Trophoblast cell (in vitro differentiated cells and primary cell): Measurements from ENCODE around the gene S100A13.

Source experiments
- DNase-seq, 2 donors: peaks; one replicate each; pipeline ENCODE4 v3.0.0-alpha.2; 2016
- H2AFZ ChIP-seq: 2 replicates; pipeline ENCODE4 v1.6.1; 2013; ENCODE audit warnings: low read length, moderate library complexity, mild to moderate bottlenecking; ENCODE audit not compliant: insufficient read depth, poor library complexity
- H2AK5ac ChIP-seq: 2 replicates; pipeline ENCODE4 v1.6.1; 2013; ENCODE audit warnings: mild to moderate bottlenecking, low read length
- H2BK120ac ChIP-seq: 2 replicates; pipeline ENCODE4 v1.6.1; 2013; ENCODE audit warnings: low read length, mild to moderate bottlenecking, moderate library complexity; ENCODE audit not compliant: insufficient read depth, poor library complexity
- H2BK12ac ChIP-seq: 2 replicates; pipeline ENCODE4 v1.6.1; 2013; ENCODE audit warnings: mild to moderate bottlenecking, low read length, moderate library complexity
- H2BK5ac ChIP-seq: 2 replicates; pipeline ENCODE4 v1.6.1; 2013; ENCODE audit warnings: low read length, low read depth, moderate library complexity, mild to moderate bottlenecking; ENCODE audit not compliant: poor library complexity
- H3K14ac ChIP-seq: 2 replicates; pipeline ENCODE4 v1.6.1; 2013; ENCODE audit warnings: mild to moderate bottlenecking, low read length
- H3K18ac ChIP-seq: 2 replicates; pipeline ENCODE4 v1.6.1; 2013; ENCODE audit warnings: mild to moderate bottlenecking, low read length
- H3K23ac ChIP-seq: 2 replicates; pipeline ENCODE4 v1.6.1; 2013; ENCODE audit warnings: low read length
- H3K27ac ChIP-seq: 2 replicates; pipeline ENCODE4 v1.5.1; 2013; ENCODE audit warnings: low read depth, mild to moderate bottlenecking, inconsistent platforms, low read length, moderate library complexity
- H3K27me3 ChIP-seq: 2 replicates; pipeline ENCODE4 v1.6.1; 2013; ENCODE audit warnings: inconsistent platforms, mild to moderate bottlenecking, low read length, moderate library complexity; ENCODE audit not compliant: insufficient read depth
- H3K36me3 ChIP-seq, 2 experiments: 1 replicate in 1 of 2; 2 replicates in 1 of 2; pipeline ENCODE4 v1.6.1; 2013; ENCODE audit warnings: low read length in 2 of 2, mild to moderate bottlenecking in 2 of 2, moderate library complexity in 1 of 2; ENCODE audit not compliant: insufficient read depth in 2 of 2, control insufficient read depth in 1 of 2
- H3K4ac ChIP-seq: 2 replicates; pipeline ENCODE4 v1.6.1; 2013; ENCODE audit warnings: low read depth, mild to moderate bottlenecking, low read length, moderate library complexity
- H3K4me1 ChIP-seq, 2 experiments: 1 replicate in 1 of 2; 2 replicates in 1 of 2; pipeline ENCODE4 v1.6.1; 2013; ENCODE audit warnings: low read length in 2 of 2, mild to moderate bottlenecking in 2 of 2, moderate library complexity in 1 of 2; ENCODE audit not compliant: insufficient read depth in 2 of 2, control insufficient read depth in 1 of 2
- H3K4me2 ChIP-seq: 2 replicates; pipeline ENCODE4 v1.6.1; 2013; ENCODE audit warnings: inconsistent platforms, mild to moderate bottlenecking, low read length, moderate library complexity
- H3K4me3 ChIP-seq: 2 replicates; pipeline ENCODE4 v1.5.1; 2013; ENCODE audit warnings: mild to moderate bottlenecking, low read depth, low read length, inconsistent platforms
- H3K79me1 ChIP-seq: one replicate; pipeline ENCODE4 v1.6.1; 2013; ENCODE audit warnings: low read length
- H3K79me2 ChIP-seq: 2 replicates; pipeline ENCODE4 v1.6.1; 2013; ENCODE audit warnings: low read length, mild to moderate bottlenecking; ENCODE audit not compliant: control insufficient read depth, insufficient read depth, poor library complexity
- H3K9ac ChIP-seq: 2 replicates; pipeline ENCODE4 v1.6.1; 2013; ENCODE audit warnings: mild to moderate bottlenecking, low read length
- H3K9me3 ChIP-seq: 2 replicates; pipeline ENCODE4 v1.6.1; 2013; ENCODE audit warnings: low read depth, mild to moderate bottlenecking, control low read depth, inconsistent platforms, low read length; ENCODE audit not compliant: insufficient read depth
- H4K12ac ChIP-seq: 2 replicates; pipeline ENCODE4 v1.6.1; 2013; ENCODE audit warnings: low read depth, mild to moderate bottlenecking, low read length, moderate library complexity
- H4K8ac ChIP-seq: 2 replicates; pipeline ENCODE4 v1.6.1; 2013; ENCODE audit warnings: low read depth, mild to moderate bottlenecking, low read length, moderate library complexity
- H4K91ac ChIP-seq: one replicate; pipeline ENCODE4 v1.6.1; 2013; ENCODE audit warnings: low read depth, mild to moderate bottlenecking, low read length, moderate library complexity
- WGBS: extraction: QIAGEN DNeasy Blood & Tissue Kit; methylation state at CpG from one replicate; pipeline ENCODE4 v1.1.7; 2013; ENCODE audit warnings: missing lambda C conversion rate; ENCODE audit not compliant: insufficient read length, insufficient coverage; ENCODE audit errors: extremely low coverage; 5-methylcytosine and 5-hydroxymethylcytosine counted together

The S100A13 gene

DNA sequence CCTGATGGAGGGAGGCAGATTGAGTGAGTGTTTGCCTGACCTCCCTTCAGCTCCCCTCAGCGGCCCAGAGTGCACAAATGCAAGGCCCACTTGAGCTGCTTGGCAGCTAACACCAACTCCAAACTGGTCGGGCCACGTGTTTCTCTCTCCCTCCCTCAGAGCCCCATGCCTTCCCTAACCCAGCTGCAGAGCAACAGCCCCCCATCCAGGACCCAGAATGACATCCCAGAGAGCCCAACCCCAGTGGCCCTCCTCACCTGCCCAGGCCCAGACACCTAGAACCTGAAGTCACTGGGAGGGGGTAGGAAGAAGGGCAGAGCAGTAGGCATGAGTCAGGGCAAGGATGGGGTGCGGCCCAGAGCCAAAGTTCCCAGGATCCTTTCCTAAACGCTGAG lies 10.4 kb downstream of the S100A13 start:
- Histone ChIP-seq H3K14ac (peak overlapping the region; percentile 44), H4K8ac (peak overlapping the region; percentile 62), H2AK5ac (peak overlapping the region; percentile 81), H2AFZ (peak overlapping the region; percentile 19), H3K27ac (no peak overlapping the region), H3K4me1 (peaks cover 17 to 26% of the 10 kb centered on the region in 2 experiments), H3K18ac (peak overlapping the region; percentile 38), H3K4me2 (no peak overlapping the region), H3K79me2 (no peaks in the 10 kb centered on the region), H3K23ac (no peak overlapping the region), H3K9me3 (no peaks in the 10 kb centered on the region), H3K27me3 (no peaks in the 10 kb centered on the region), H3K79me1 (peaks cover 16% of the 10 kb centered on the region), H2BK120ac (peak overlapping the region; percentile 61), H2BK5ac (no peak overlapping the region), H4K91ac (peak overlapping the region; percentile 83), H4K12ac (no peak overlapping the region), H3K36me3 (peaks cover 10 to 13% of the 10 kb centered on the region in 2 experiments), H3K4ac (no peak overlapping the region), H3K9ac (no peak overlapping the region), H3K4me3 (no peak overlapping the region), H2BK12ac (peak overlapping the region; percentile 76)
- no peak for DNase-seq
- no CpG with 5 or more reads among the region's 5 CpGs for WGBS

DNA sequence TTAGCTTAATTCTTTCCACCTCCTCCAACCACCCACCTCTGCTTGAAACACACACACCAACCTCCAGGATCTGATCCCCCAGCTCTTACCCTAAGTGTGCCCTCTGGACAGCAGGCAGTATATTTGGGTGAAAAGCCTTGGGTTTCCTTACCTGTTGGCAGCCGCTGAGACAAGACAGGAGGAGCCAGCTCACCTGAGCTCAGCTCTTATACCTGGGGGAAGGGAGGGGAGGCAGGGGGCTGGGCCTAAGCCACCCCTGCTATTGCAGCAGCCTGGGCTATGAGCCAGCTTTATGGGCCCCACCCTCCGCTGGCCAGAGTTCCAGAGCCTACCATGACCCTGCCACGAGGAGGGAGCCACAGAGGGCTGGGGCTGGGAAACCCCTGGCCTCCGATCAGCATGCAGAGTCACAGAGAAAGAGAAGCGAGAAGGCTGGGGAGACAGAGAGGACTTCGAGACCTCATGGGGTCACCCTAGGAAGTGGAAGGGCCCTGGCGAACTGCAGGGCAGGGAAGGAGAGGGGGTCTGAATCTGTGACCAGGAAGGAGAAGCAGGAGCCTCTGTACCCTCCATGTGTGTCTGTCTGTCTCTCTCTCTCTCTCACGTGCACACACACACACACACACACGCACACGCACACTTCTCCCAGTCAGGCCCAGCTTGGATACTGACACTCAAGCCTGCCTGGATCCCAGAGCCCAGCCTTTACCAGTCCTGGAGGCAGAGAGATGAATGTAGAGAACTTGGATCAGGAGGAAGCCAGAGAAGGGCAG lies 11.0 kb downstream of the S100A13 start, which contains the start of gene S100A14:
TSS of gene S100A14 (minus strand) at position 182 of the 773 bp plus-strand sequence. CDS start 467 bp downstream, outside the sequence.
- peak within 1 kb of the TSS; percentile 61 for H2BK120ac ChIP-seq
- H2AK5ac ChIP-seq, result peak within 1 kb of the TSS; percentile 81
- no peak within 1 kb of the TSS for H3K23ac ChIP-seq
- no peak within 1 kb of the TSS for H3K27ac ChIP-seq
- H3K4me3 ChIP-seq, result no peak within 1 kb of the TSS
- H4K8ac ChIP-seq, result peak within 1 kb of the TSS; percentile 62
- H3K36me3 ChIP-seq, result peaks cover 10 to 13% of the 10 kb centered on the region in 2 experiments
- no peaks in the 10 kb centered on the region for H3K27me3 ChIP-seq
- no CpG with 5 or more reads among the region's 10 CpGs for WGBS
- peaks cover 21 to 26% of the 10 kb centered on the region in 2 experiments for H3K4me1 ChIP-seq
- H3K79me1 ChIP-seq, result peaks cover 16% of the 10 kb centered on the region
- H2BK12ac ChIP-seq, result peak within 1 kb of the TSS; percentile 76
- H3K4ac ChIP-seq, result peak within 1 kb of the TSS; percentile 19
- H3K9me3 ChIP-seq, result no peaks in the 10 kb centered on the region
- H3K18ac ChIP-seq, result peak within 1 kb of the TSS; percentile 38
- H3K9ac ChIP-seq, result no peak within 1 kb of the TSS
- H2BK5ac ChIP-seq, result no peak within 1 kb of the TSS
- H3K14ac ChIP-seq, result peak within 1 kb of the TSS; percentile 44
- no peak within 1 kb of the TSS for H3K4me2 ChIP-seq
- H2AFZ ChIP-seq, result peak within 1 kb of the TSS; percentile 19
- DNase-seq, result no peak
- H4K91ac ChIP-seq, result peak within 1 kb of the TSS; percentile 83
- no peaks in the 10 kb centered on the region for H3K79me2 ChIP-seq
- no peak within 1 kb of the TSS for H4K12ac ChIP-seq

DNA sequence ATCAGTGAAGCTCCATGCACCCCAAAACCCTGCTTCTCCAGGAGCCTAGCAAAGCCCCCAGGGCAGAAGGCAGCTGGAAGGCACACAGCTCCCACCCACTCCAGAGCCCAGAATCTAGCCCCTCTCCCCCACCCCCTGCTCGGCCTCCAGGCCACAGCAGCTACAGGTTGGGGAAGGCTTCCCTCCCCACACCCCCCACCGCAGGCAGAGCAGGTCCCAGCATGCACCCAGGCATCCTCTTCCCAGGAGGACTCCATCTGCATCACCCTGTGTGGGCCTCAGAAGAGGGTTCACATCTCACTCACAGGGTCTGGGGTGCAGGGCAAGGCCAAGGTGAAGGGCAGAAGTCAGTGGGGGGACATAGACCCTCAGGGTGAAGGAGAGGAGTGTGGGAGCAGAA lies 11.9 kb downstream of the S100A13 start:
- H4K91ac ChIP-seq, result no peak overlapping the region
- peaks cover 8 to 13% of the 10 kb centered on the region in 2 experiments for H3K36me3 ChIP-seq
- no peak overlapping the region for H2AFZ ChIP-seq
- H3K18ac ChIP-seq, result peak overlapping the region; percentile 23
- no peak overlapping the region for H2BK120ac ChIP-seq
- H2BK5ac ChIP-seq, result no peak overlapping the region
- H3K9ac ChIP-seq, result no peak overlapping the region
- H3K4me1 ChIP-seq, result peaks cover 27 to 33% of the 10 kb centered on the region in 2 experiments
- no peak for DNase-seq
- no peak overlapping the region for H3K23ac ChIP-seq
- no peaks in the 10 kb centered on the region for H3K27me3 ChIP-seq
- H3K79me1 ChIP-seq, result peaks cover 16% of the 10 kb centered on the region
- H3K4ac ChIP-seq, result no peak overlapping the region
- H2AK5ac ChIP-seq, result peak overlapping the region; percentile 0
- WGBS, result no CpG with 5 or more reads among the region's 2 CpGs
- H4K12ac ChIP-seq, result no peak overlapping the region
- no peak overlapping the region for H2BK12ac ChIP-seq
- H3K9me3 ChIP-seq, result no peaks in the 10 kb centered on the region
- H3K4me3 ChIP-seq, result no peak overlapping the region
- no peak overlapping the region for H3K4me2 ChIP-seq
- H3K14ac ChIP-seq, result no peak overlapping the region
- no peak overlapping the region for H4K8ac ChIP-seq
- H3K27ac ChIP-seq, result no peak overlapping the region
- no peaks in the 10 kb centered on the region for H3K79me2 ChIP-seq

DNA sequence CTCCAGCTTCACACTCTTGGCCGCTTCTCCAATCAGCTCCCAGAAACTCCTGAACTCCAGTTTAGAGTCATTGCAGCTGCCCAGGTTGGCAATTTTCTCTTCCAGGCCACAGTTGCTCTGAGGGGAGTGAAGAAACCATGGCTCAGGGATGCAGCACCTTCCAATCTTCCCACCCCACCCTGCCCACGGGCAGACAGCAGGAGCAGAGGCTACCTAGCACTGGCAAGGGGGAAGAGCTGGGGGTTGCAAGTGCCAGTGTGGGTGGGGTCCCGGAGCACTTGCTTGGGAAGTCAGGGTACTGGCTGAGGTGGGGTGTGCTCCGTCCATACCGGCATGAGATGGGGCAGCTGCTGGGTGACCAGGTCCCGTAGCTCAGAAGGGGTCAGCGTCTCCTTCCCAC lies 12.4 kb downstream of the S100A13 start:
- no peak overlapping the region for H3K4me2 ChIP-seq
- H3K4me1 ChIP-seq, result peaks cover 31 to 38% of the 10 kb centered on the region in 2 experiments
- no CpG with 5 or more reads among the region's 7 CpGs for WGBS
- no peak overlapping the region for H3K4me3 ChIP-seq
- no peak overlapping the region for H4K8ac ChIP-seq
- H3K79me2 ChIP-seq, result no peaks in the 10 kb centered on the region
- H2BK120ac ChIP-seq, result no peak overlapping the region
- DNase-seq, result no peak
- H2BK12ac ChIP-seq, result peak overlapping the region; percentile 11
- H2AFZ ChIP-seq, result no peak overlapping the region
- peaks cover 6 to 13% of the 10 kb centered on the region in 2 experiments for H3K36me3 ChIP-seq
- no peak overlapping the region for H3K9ac ChIP-seq
- no peak overlapping the region for H3K27ac ChIP-seq
- no peak overlapping the region for H3K18ac ChIP-seq
- peak overlapping the region; percentile 49 for H2AK5ac ChIP-seq
- no peak overlapping the region for H4K12ac ChIP-seq
- H3K9me3 ChIP-seq, result no peaks in the 10 kb centered on the region
- no peak overlapping the region for H3K4ac ChIP-seq
- no peak overlapping the region for H3K14ac ChIP-seq
- H2BK5ac ChIP-seq, result no peak overlapping the region
- H3K23ac ChIP-seq, result no peak overlapping the region
- peak overlapping the region; percentile 21 for H4K91ac ChIP-seq
- peaks cover 20% of the 10 kb centered on the region for H3K79me1 ChIP-seq
- H3K27me3 ChIP-seq, result no peaks in the 10 kb centered on the region
